NT2/D1 (cell line): ENCODE results near the gene WNT1.

ENCODE experiments used
- DNase-seq: peaks from one replicate; pipeline ENCODE4 v3.0.0-alpha.2; 2011; ENCODE audit warnings: low read depth, low spot score
- H3K27me3 ChIP-seq: 2 replicates; pipeline ENCODE4 v1.6.0; 2011; ENCODE audit warnings: mild to moderate bottlenecking; ENCODE audit not compliant: insufficient read length, insufficient read depth
- H3K36me3 ChIP-seq: 2 replicates; pipeline ENCODE4 v1.6.1; 2011; ENCODE audit warnings: mild to moderate bottlenecking, low read length, mixed read lengths; ENCODE audit not compliant: insufficient read depth, insufficient read length
- H3K4me1 ChIP-seq: 2 replicates; pipeline ENCODE4 v1.5.1; 2011; ENCODE audit not compliant: insufficient read depth, insufficient read length
- H3K4me3 ChIP-seq: 2 replicates; pipeline ENCODE4 v1.5.1; 2011; ENCODE audit warnings: low read depth; ENCODE audit not compliant: insufficient read length
- H3K9ac ChIP-seq: 2 replicates; pipeline ENCODE4 v1.6.0; 2011; ENCODE audit warnings: low read depth; ENCODE audit not compliant: insufficient read length
- H3K9me3 ChIP-seq: 2 replicates; pipeline ENCODE4 v1.5.1; 2011; ENCODE audit warnings: mild to moderate bottlenecking, low read length; ENCODE audit not compliant: insufficient read depth
- SUZ12 ChIP-seq: IDR thresholded peaks from 2 replicates; pipeline ENCODE4 v1.6.1; 2011; ENCODE audit not compliant: insufficient read length, insufficient read depth; ENCODE audit errors: extremely low read depth
- YY1 ChIP-seq: IDR thresholded peaks from 2 replicates; pipeline ENCODE4 v1.6.1; 2011; ENCODE audit not compliant: insufficient read length, insufficient read depth
- ZNF274 ChIP-seq: IDR thresholded peaks from 2 replicates; pipeline ENCODE4 v1.6.1; 2011; ENCODE audit warnings: mild to moderate bottlenecking, low read depth, low read length

The WNT1 gene

DNA sequence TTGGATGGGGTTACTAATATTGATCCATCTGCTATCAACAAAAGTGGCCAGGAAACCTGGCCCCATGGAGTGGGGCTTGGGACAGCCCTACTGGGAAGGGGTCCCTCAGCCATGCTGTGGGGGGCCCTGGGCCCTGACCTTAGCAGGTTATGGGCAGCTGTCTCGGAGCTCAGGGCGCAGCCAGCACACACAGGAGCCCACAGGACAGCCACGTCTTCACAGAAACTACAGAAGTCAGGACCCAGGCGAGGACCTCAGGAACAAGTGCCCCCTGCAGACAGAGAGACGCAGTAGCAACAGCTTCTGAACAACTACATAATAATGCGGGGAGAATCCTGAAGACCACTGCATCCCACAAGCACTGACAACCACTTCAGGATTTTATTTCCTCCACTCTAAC, 41.0 kb upstream of the WNT1 start:
- H3K36me3 ChIP-seq, result peaks cover 96% of the 10 kb centered on the region
- H3K27me3 ChIP-seq, result no peaks in the 10 kb centered on the region
- no peaks in the 10 kb centered on the region for H3K9me3 ChIP-seq
- TF ChIP-seq YY1, result no peak
- TF ChIP-seq SUZ12, result no peak
- TF ChIP-seq ZNF274, result no peak
- DNase-seq, result no peak
- H3K4me3 ChIP-seq, result no peak overlapping the region
- no peak overlapping the region for H3K9ac ChIP-seq
- peaks cover 2% of the 10 kb centered on the region for H3K4me1 ChIP-seq

DNA sequence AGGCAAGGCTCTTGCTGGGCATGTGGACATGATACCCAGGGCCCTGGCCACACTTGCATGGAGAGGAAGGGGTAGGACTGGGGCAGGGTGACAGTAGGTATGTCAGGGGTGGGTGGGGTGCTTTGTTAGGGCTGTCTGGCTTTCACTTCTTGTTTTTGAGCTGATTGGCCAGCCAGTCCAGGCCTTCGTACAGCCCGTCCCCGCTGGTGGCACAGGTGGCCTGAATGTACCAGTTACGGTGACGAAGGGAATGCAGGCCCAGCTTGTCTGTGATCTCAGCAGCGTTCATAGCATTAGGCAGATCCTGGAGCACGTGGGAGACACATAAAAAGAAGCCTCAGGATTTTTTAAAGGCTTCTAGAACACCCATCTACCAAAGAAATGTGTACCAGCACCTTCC, 39.3 kb upstream of the WNT1 start:
- Histone ChIP-seq H3K36me3 (peaks cover 95% of the 10 kb centered on the region), H3K4me3 (no peak overlapping the region), H3K27me3 (no peaks in the 10 kb centered on the region), H3K4me1 (peaks cover 2% of the 10 kb centered on the region), H3K9me3 (no peaks in the 10 kb centered on the region), H3K9ac (no peak overlapping the region)
- DNase-seq, result no peak
- TF ChIP-seq SUZ12, result no peak
- no peak for TF ChIP-seq YY1
- TF ChIP-seq ZNF274, result no peak

DNA sequence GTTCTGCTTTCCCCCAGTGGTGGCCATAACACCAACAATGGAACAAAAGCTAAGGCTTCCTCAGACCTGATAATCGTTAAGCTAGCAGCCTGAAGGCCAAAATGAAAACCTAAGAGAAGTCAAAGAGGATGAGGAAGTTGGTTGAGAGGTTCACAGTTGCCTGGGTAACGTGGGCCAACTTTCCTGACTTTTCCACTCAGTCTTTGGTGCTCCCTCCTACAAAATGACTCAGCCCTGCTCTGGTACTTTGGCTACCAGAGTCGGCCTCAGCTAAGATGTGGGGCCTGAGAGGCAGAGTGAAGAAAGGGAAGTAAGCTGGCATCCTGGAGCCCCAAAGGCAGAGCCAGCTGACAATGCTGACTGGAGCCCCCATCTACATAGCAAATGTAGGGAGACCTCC, 37.9 kb upstream of the WNT1 start:
- no peaks in the 10 kb centered on the region for H3K27me3 ChIP-seq
- no peaks in the 10 kb centered on the region for H3K9me3 ChIP-seq
- peaks cover 2% of the 10 kb centered on the region for H3K4me1 ChIP-seq
- TF ChIP-seq YY1, result no peak
- no peak for TF ChIP-seq ZNF274
- TF ChIP-seq SUZ12, result no peak
- H3K36me3 ChIP-seq, result peaks cover 91% of the 10 kb centered on the region
- no peak overlapping the region for H3K9ac ChIP-seq
- no peak for DNase-seq
- H3K4me3 ChIP-seq, result no peak overlapping the region

DNA sequence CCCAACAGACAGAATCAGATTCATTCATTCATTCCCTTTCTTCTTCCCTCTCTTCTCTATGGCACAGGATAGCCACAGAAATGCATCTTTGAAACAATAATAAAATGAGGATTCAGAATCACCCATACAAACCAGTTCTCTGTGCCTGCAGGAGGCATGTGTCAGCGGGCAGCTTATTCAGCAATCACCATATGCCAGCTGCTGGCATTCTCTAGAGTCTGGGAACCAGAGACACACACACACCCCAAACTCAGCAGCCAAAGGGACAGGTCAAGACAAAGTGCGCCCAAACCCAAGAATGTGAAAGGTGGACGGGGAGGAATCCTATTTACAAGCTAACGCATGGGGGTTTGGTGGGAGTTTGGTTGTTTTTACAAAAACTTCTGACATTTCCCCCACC, 34.9 kb upstream of the WNT1 start:
- Histone ChIP-seq H3K36me3 (peaks cover 83% of the 10 kb centered on the region), H3K27me3 (no peaks in the 10 kb centered on the region), H3K4me1 (no peaks in the 10 kb centered on the region), H3K4me3 (no peak overlapping the region), H3K9ac (no peak overlapping the region), H3K9me3 (no peaks in the 10 kb centered on the region)
- TF ChIP-seq SUZ12 (no peak), ZNF274 (no peak), YY1 (no peak)
- DNase-seq, result no peak

DNA sequence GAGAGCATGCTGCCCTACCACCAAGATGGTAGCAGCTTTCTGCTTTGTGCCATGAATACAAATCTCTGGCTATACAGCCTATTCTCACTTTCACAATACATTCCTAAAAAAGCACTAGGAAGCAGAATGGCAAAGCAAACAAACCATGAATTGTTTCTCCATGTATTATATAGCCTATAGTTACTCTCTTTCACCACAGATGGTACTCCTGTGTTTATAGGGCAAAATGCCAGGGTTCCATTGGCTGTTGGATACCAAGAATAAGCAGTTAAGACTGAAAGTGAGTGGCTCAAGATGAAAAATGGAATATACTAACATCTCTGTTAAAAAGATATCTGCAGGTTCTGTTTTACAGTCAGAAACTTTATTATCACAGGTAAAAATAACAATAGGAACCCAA, 31.9 kb upstream of the WNT1 start:
- Histone ChIP-seq H3K9me3 (no peaks in the 10 kb centered on the region), H3K4me3 (no peak overlapping the region), H3K9ac (no peak overlapping the region), H3K36me3 (peaks cover 73% of the 10 kb centered on the region), H3K4me1 (no peaks in the 10 kb centered on the region), H3K27me3 (no peaks in the 10 kb centered on the region)
- DNase-seq, result no peak
- TF ChIP-seq ZNF274 (no peak), YY1 (no peak), SUZ12 (no peak)

DNA sequence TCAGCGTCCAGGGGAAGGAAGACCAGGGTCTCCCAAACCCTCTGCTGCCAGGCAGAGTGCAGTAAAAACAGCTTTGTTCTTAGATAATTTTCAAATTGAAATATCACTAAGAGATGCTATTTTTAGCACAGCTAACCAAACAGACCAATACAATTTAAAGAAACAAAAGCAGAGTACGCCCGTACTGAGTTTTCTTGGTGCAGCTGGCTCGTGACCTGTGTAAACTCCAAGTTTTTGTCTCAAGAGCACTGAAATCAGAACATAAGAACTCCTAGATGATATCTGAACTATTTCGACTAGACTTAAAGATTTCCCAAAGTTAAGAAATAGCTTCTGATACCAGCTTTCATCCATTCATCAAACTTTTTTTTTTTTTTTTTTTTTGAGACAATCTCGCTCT, 31.2 kb upstream of the WNT1 start:
- Histone ChIP-seq H3K4me1 (no peaks in the 10 kb centered on the region), H3K9me3 (no peaks in the 10 kb centered on the region), H3K36me3 (peaks cover 70% of the 10 kb centered on the region), H3K4me3 (no peak overlapping the region), H3K27me3 (no peaks in the 10 kb centered on the region), H3K9ac (no peak overlapping the region)
- TF ChIP-seq YY1 (no peak), SUZ12 (no peak), ZNF274 (no peak)
- DNase-seq, result no peak

DNA sequence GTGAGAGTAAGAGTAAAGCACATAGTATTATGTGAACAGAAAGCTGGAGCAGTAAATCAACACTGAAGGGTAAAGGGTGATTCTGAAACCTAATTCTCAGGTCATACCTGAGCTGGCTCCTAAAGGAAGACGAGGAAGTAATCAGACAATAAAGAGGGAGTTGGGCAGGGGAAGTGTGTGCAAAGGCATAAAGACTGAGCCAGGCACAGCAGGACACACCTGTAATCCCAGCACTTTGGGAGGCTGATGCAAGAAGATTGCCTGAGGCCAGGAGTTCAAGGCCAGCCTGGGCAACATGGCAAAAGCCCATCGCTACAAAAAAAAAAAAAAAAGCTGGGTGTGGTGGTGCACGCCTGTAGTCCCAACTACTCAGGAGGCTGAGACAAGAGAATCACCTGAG, 30.4 kb upstream of the WNT1 start:
- H3K4me3 ChIP-seq, result no peak overlapping the region
- H3K9ac ChIP-seq, result no peak overlapping the region
- H3K27me3 ChIP-seq, result no peaks in the 10 kb centered on the region
- no peak for DNase-seq
- H3K4me1 ChIP-seq, result peaks cover 4% of the 10 kb centered on the region
- H3K36me3 ChIP-seq, result peaks cover 71% of the 10 kb centered on the region
- no peaks in the 10 kb centered on the region for H3K9me3 ChIP-seq
- TF ChIP-seq YY1 (no peak), SUZ12 (no peak), ZNF274 (no peak)

DNA sequence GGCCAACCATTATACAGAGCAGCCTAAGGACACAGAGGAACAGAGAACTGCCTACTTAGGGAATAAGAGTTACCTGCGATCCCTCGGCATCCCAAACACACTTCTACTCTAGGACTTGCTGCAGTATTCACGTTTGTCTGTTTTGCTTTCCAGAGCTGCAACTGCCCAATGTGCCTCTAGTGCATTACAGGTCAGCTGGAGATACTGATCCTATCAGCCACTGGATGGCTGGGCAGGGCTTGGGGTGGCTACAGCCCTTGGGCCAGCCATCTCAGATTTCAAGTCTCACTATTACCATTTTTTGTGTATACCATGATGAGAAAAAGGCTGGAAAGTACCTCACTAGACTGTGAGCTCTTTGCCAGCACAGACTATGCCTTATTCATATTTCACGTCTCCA, 25.4 kb upstream of the WNT1 start:
- DNase-seq, result no peak
- Histone ChIP-seq H3K36me3 (peaks cover 69% of the 10 kb centered on the region), H3K9me3 (no peaks in the 10 kb centered on the region), H3K4me1 (peaks cover 6% of the 10 kb centered on the region), H3K4me3 (no peak overlapping the region), H3K27me3 (no peaks in the 10 kb centered on the region), H3K9ac (no peak overlapping the region)
- TF ChIP-seq SUZ12 (no peak), ZNF274 (no peak), YY1 (no peak)
